Ovary (tissue), 3 donors: ENCODE data around the gene MYOM1.

ENCODE experiments used
- EP300 ChIP-seq: sonication (generic); formaldehyde crosslinking; IDR thresholded peaks from one replicate; pipeline ENCODE4 v1.6.1; 2017; ENCODE audit warnings: antibody characterized with exemption
- POLR2A ChIP-seq: fragments of 450-650 bp; IDR thresholded peaks from one replicate; pipeline ENCODE4 v1.6.1; 2017; ENCODE audit warnings: antibody characterized with exemption, mild to moderate bottlenecking, moderate library complexity
- TF ChIP-seq, protein P1 (sequence below), 3 donors: fragments of 450-650 bp in 2 of 3; fragments of 200-600 bp in 1 of 3; IDR thresholded peaks; one replicate each; pipeline versions ENCODE4 v1.5.1 to v1.8.0; 2016 to 2022; ENCODE audit warnings: antibody characterized with exemption in 3 of 3, mild to moderate bottlenecking in 1 of 3
- donor health status: DM: no; HTN: no; CAD: no.

DNA sequence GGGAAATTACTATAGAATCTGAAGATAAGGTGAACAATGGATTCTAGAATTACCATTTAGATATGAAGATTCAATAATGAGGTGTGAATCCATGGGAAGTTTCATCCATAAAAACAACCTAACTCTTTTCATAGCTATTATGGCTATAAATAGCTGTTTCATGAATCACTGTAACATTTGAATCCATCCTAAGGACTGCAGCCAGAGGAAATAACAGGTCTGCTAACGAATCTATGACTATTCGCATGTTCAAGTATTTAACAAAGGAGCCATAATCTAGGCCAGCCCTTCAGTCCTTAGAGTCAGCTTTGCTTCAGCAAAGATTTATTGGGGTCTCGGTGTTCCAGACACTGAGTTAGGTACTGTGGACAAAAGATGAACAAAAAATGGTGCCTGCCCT lies 87.1 kb downstream of the MYOM1 start:
- TF ChIP-seq, protein P1, sequence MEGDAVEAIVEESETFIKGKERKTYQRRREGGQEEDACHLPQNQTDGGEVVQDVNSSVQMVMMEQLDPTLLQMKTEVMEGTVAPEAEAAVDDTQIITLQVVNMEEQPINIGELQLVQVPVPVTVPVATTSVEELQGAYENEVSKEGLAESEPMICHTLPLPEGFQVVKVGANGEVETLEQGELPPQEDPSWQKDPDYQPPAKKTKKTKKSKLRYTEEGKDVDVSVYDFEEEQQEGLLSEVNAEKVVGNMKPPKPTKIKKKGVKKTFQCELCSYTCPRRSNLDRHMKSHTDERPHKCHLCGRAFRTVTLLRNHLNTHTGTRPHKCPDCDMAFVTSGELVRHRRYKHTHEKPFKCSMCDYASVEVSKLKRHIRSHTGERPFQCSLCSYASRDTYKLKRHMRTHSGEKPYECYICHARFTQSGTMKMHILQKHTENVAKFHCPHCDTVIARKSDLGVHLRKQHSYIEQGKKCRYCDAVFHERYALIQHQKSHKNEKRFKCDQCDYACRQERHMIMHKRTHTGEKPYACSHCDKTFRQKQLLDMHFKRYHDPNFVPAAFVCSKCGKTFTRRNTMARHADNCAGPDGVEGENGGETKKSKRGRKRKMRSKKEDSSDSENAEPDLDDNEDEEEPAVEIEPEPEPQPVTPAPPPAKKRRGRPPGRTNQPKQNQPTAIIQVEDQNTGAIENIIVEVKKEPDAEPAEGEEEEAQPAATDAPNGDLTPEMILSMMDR (IDR thresholded peaks at IDR 0.05) = no peak
- no peak for TF ChIP-seq EP300
- TF ChIP-seq POLR2A = no peak
